CD8-positive, alpha-beta memory T cell (primary cell): Measurements from ENCODE around the gene FOXR2. TPM values are rescaled to one million over a fixed set of nuclear protein-coding genes. Genes with fewer than 3 reads are reported as not detected.

Source experiments
- CTCF ChIA-PET: fragments of 350-600 bp; sonication (Branson Sonifier 250); formaldehyde crosslinking; loops from one replicate; lab custom pipeline; 2021; ENCODE audit warnings: antibody characterized with exemption; lab: Charles Lee
- POLR2A ChIA-PET: fragments of 350-600 bp; sonication (Branson Sonifier 250); formaldehyde crosslinking; loops from one replicate; lab custom pipeline; 2021; ENCODE audit warnings: antibody characterized with exemption; lab: Charles Lee
- DNase-seq, 5 donors: peaks; one replicate each; pipeline versions ENCODE4 v3.0.0 to v3.0.0-alpha.2; 2020 to 2022; ENCODE audit warnings: mixed read lengths in 1 of 5
- H3K27ac ChIP-seq: one replicate; pipeline ENCODE4 v1.7.0; 2013; ENCODE audit warnings: low read depth, mild to moderate bottlenecking, low read length, moderate library complexity
- H3K27me3 ChIP-seq: 2 replicates; pipeline ENCODE4 v1.7.0; 2013; ENCODE audit warnings: low read length, mild to moderate bottlenecking; ENCODE audit not compliant: insufficient read depth, poor library complexity, severe bottlenecking
- H3K36me3 ChIP-seq: 2 replicates; pipeline ENCODE4 v1.7.0; 2013; ENCODE audit warnings: mild to moderate bottlenecking, low read length, moderate library complexity; ENCODE audit not compliant: insufficient read depth
- H3K4me1 ChIP-seq: 2 replicates; pipeline ENCODE4 v1.7.0; 2013; ENCODE audit warnings: mild to moderate bottlenecking, low read length, moderate library complexity; ENCODE audit not compliant: insufficient read depth
- H3K4me3 ChIP-seq: 2 replicates; pipeline ENCODE4 v1.7.0; 2013; ENCODE audit warnings: mild to moderate bottlenecking, low read length
- H3K9me3 ChIP-seq: 2 replicates; pipeline ENCODE4 v1.7.0; 2013; ENCODE audit warnings: mild to moderate bottlenecking, low read length
- H3K27ac Mint-ChIP-seq, 8 donors: one replicate each; pipeline ENCODE4 v1.8.0; 2020 to 2021; ENCODE audit warnings: mixed read lengths in 8 of 8, mild to moderate bottlenecking in 6 of 8, inconsistent platforms in 3 of 8, moderate library complexity in 3 of 8
- H3K27me3 Mint-ChIP-seq, 2 donors: one replicate each; pipeline ENCODE4 v1.8.0; 2020 to 2021; ENCODE audit warnings: mixed read lengths in 2 of 2, mild to moderate bottlenecking in 1 of 2, moderate library complexity in 1 of 2
- H3K36me3 Mint-ChIP-seq, 3 donors: one replicate each; pipeline ENCODE4 v1.8.0; 2020 to 2021; ENCODE audit warnings: mixed read lengths in 3 of 3, inconsistent platforms in 1 of 3, mild to moderate bottlenecking in 1 of 3
- H3K4me1 Mint-ChIP-seq, 3 donors: one replicate each; pipeline ENCODE4 v1.8.0; 2020 to 2021; ENCODE audit warnings: mixed read lengths in 3 of 3, inconsistent platforms in 1 of 3, mild to moderate bottlenecking in 1 of 3
- H3K4me3 Mint-ChIP-seq, 7 donors: one replicate each; pipeline ENCODE4 v1.8.0; 2020 to 2021; ENCODE audit warnings: mixed read lengths in 7 of 7, mild to moderate bottlenecking in 6 of 7, moderate library complexity in 4 of 7, inconsistent platforms in 2 of 7
- H3K9me3 Mint-ChIP-seq, 5 donors: one replicate each; pipeline ENCODE4 v1.8.0; 2020 to 2022; ENCODE audit warnings: mixed read lengths in 5 of 5, mild to moderate bottlenecking in 3 of 5, moderate library complexity in 2 of 5, inconsistent platforms in 1 of 5
- polyA plus RNA-seq: library from polyadenylated mRNA; unstranded; fragments of 300-500 nt; fragmentation: Illumina TruSeq; gene quantifications from one replicate; pipeline ENCODE4 v1.2.3, GENCODE V29; 2021
- total RNA-seq, 2 experiments: library from RNA; stranded (reverse); gene quantifications; one replicate each; pipeline ENCODE4 v1.2.3, GENCODE V29; 2021

Gene FOXR2
- total and polyA plus RNA-seq, 3 experiments from 2014 or later = not detected

- no peaks in the 10 kb centered on the region for H3K36me3 ChIP-seq
- no peak overlapping the region for H3K4me3 ChIP-seq
- no peak overlapping the region for H3K27ac ChIP-seq
- no peaks in the 10 kb centered on the region for H3K27me3 ChIP-seq
- Mint-ChIP-seq H3K4me1 (no peaks in the 10 kb centered on the region), H3K4me3 (no peak overlapping the region), H3K9me3 (peaks cover 0 to 2% (median 0%) of the 10 kb centered on the region in 5 donors), H3K36me3 (no peaks in the 10 kb centered on the region), H3K27me3 (peaks cover 3 to 7% of the 10 kb centered on the region in 2 donors), H3K27ac (no peak overlapping the region)
- H3K9me3 ChIP-seq = no peaks in the 10 kb centered on the region
- CTCF ChIA-PET = no interaction called here
- H3K4me1 ChIP-seq = no peaks in the 10 kb centered on the region
- POLR2A ChIA-PET = no interaction called here
- DNase-seq = no peak
Measured at GRCh38 chrX:55636109-55636508, 12.9 kb downstream of the FOXR2 start.

- no peaks in the 10 kb centered on the region for H3K9me3 ChIP-seq
- Mint-ChIP-seq H3K36me3 (no peaks in the 10 kb centered on the region), H3K4me3 (no peak overlapping the region), H3K4me1 (no peaks in the 10 kb centered on the region), H3K9me3 (peaks cover 0 to 2% (median 0%) of the 10 kb centered on the region in 5 donors), H3K27me3 (peaks cover 3 to 11% of the 10 kb centered on the region in 2 donors), H3K27ac (no peak overlapping the region)
- POLR2A ChIA-PET = no interaction called here
- H3K4me1 ChIP-seq = no peaks in the 10 kb centered on the region
- CTCF ChIA-PET = no interaction called here
- DNase-seq = no peak
- no peaks in the 10 kb centered on the region for H3K27me3 ChIP-seq
- H3K27ac ChIP-seq = no peak overlapping the region
- no peaks in the 10 kb centered on the region for H3K36me3 ChIP-seq
- H3K4me3 ChIP-seq = no peak overlapping the region
Measured at GRCh38 chrX:55638933-55639332, 15.7 kb downstream of the FOXR2 start.

GRCh38 chrX:55640854-55641253, 17.7 kb downstream of the FOXR2 start:
- Mint-ChIP-seq H3K27ac (peak overlapping the region in 1 of 8 donors; percentile 73), H3K9me3 (peaks cover 0 to 2% (median 0%) of the 10 kb centered on the region in 5 donors), H3K4me1 (no peaks in the 10 kb centered on the region), H3K36me3 (no peaks in the 10 kb centered on the region), H3K4me3 (no peak overlapping the region), H3K27me3 (peaks cover 3 to 11% of the 10 kb centered on the region in 2 donors)
- H3K27ac ChIP-seq = no peak overlapping the region
- no peak for DNase-seq
- no peaks in the 10 kb centered on the region for H3K9me3 ChIP-seq
- ChIA-PET CTCF (no interaction called here), POLR2A (no interaction called here)
- no peaks in the 10 kb centered on the region for H3K4me1 ChIP-seq
- no peak overlapping the region for H3K4me3 ChIP-seq
- H3K36me3 ChIP-seq = no peaks in the 10 kb centered on the region
- no peaks in the 10 kb centered on the region for H3K27me3 ChIP-seq

- no peaks in the 10 kb centered on the region for H3K36me3 ChIP-seq
- H3K27me3 ChIP-seq = no peaks in the 10 kb centered on the region
- peaks cover 0 to 2% (median 0%) of the 10 kb centered on the region in 5 donors for H3K9me3 Mint-ChIP-seq
- no peak overlapping the region for H3K27ac ChIP-seq
- peaks cover 0 to 4% of the 10 kb centered on the region in 2 donors for H3K27me3 Mint-ChIP-seq
- no peak overlapping the region for H3K4me3 Mint-ChIP-seq
- no peak overlapping the region for H3K27ac Mint-ChIP-seq
- H3K4me3 ChIP-seq = no peak overlapping the region
- no peaks in the 10 kb centered on the region for H3K4me1 ChIP-seq
- H3K36me3 Mint-ChIP-seq = no peaks in the 10 kb centered on the region
- POLR2A ChIA-PET = no interaction called here
- H3K9me3 ChIP-seq = no peaks in the 10 kb centered on the region
- CTCF ChIA-PET = no interaction called here
- H3K4me1 Mint-ChIP-seq = no peaks in the 10 kb centered on the region
- DNase-seq = no peak
Measured at GRCh38 chrX:55648434-55648833, 25.2 kb downstream of the FOXR2 start.

GRCh38 chrX:55659931-55660330, 36.7 kb downstream of the FOXR2 start:
- H3K27me3 Mint-ChIP-seq = peaks cover 0 to 7% of the 10 kb centered on the region in 2 donors

GRCh38 chrX:55663584-55663983, 40.4 kb downstream of the FOXR2 start:
- ChIA-PET POLR2A (no interaction called here), CTCF (no interaction called here)
- Histone ChIP-seq H3K4me1 (no peaks in the 10 kb centered on the region), H3K36me3 (no peaks in the 10 kb centered on the region), H3K4me3 (no peak overlapping the region), H3K9me3 (no peaks in the 10 kb centered on the region), H3K27ac (no peak overlapping the region), H3K27me3 (no peaks in the 10 kb centered on the region)
- no peaks in the 10 kb centered on the region for H3K4me1 Mint-ChIP-seq
- peak overlapping the region in 1 of 8 donors; percentile 76 for H3K27ac Mint-ChIP-seq
- peaks cover 0 to 8% of the 10 kb centered on the region in 2 donors for H3K27me3 Mint-ChIP-seq
- H3K4me3 Mint-ChIP-seq = no peak overlapping the region
- no peak for DNase-seq
- no peaks in the 10 kb centered on the region for H3K36me3 Mint-ChIP-seq
- H3K9me3 Mint-ChIP-seq = peaks cover 0 to 9% (median 3%) of the 10 kb centered on the region in 5 donors

More at GRCh38 chrX:55659931-55660330, 36.7 kb downstream of the FOXR2 start:
- Mint-ChIP-seq H3K4me3 (no peak overlapping the region), H3K9me3 (peaks cover 0 to 3% (median 0%) of the 10 kb centered on the region in 5 donors), H3K36me3 (no peaks in the 10 kb centered on the region), H3K4me1 (no peaks in the 10 kb centered on the region), H3K27ac (no peak overlapping the region)
- H3K4me3 ChIP-seq = no peak overlapping the region
- no peak for DNase-seq
- no peak overlapping the region for H3K27ac ChIP-seq
- no peaks in the 10 kb centered on the region for H3K9me3 ChIP-seq
- CTCF ChIA-PET = no interaction called here
- H3K27me3 ChIP-seq = no peaks in the 10 kb centered on the region
- POLR2A ChIA-PET = no interaction called here
- no peaks in the 10 kb centered on the region for H3K4me1 ChIP-seq
- H3K36me3 ChIP-seq = no peaks in the 10 kb centered on the region

GRCh38 chrX:55668084-55668483, 44.9 kb downstream of the FOXR2 start:
- Mint-ChIP-seq H3K4me1 (no peaks in the 10 kb centered on the region), H3K36me3 (no peaks in the 10 kb centered on the region), H3K27me3 (peaks cover 0 to 5% of the 10 kb centered on the region in 2 donors), H3K4me3 (no peak overlapping the region), H3K9me3 (peaks cover 6 to 18% (median 10%) of the 10 kb centered on the region in 5 donors), H3K27ac (no peak overlapping the region)
- H3K27ac ChIP-seq = no peak overlapping the region
- H3K4me1 ChIP-seq = no peaks in the 10 kb centered on the region
- DNase-seq = no peak
- H3K4me3 ChIP-seq = no peak overlapping the region
- H3K27me3 ChIP-seq = no peaks in the 10 kb centered on the region
- no peaks in the 10 kb centered on the region for H3K36me3 ChIP-seq
- ChIA-PET POLR2A (no interaction called here), CTCF (no interaction called here)
- H3K9me3 ChIP-seq = no peaks in the 10 kb centered on the region
